HG02642 (cell line): ENCODE data around the gene CLCA4.

Experiments used
- ATAC-seq: cut with Tn5 transposase; IDR thresholded peaks from one replicate; pipeline ENCODE4 v1.9.1; 2021; ENCODE audit warnings: mild to moderate bottlenecking; ENCODE audit not compliant: unreplicated experiment, poor library complexity

The CLCA4 gene, protein sequence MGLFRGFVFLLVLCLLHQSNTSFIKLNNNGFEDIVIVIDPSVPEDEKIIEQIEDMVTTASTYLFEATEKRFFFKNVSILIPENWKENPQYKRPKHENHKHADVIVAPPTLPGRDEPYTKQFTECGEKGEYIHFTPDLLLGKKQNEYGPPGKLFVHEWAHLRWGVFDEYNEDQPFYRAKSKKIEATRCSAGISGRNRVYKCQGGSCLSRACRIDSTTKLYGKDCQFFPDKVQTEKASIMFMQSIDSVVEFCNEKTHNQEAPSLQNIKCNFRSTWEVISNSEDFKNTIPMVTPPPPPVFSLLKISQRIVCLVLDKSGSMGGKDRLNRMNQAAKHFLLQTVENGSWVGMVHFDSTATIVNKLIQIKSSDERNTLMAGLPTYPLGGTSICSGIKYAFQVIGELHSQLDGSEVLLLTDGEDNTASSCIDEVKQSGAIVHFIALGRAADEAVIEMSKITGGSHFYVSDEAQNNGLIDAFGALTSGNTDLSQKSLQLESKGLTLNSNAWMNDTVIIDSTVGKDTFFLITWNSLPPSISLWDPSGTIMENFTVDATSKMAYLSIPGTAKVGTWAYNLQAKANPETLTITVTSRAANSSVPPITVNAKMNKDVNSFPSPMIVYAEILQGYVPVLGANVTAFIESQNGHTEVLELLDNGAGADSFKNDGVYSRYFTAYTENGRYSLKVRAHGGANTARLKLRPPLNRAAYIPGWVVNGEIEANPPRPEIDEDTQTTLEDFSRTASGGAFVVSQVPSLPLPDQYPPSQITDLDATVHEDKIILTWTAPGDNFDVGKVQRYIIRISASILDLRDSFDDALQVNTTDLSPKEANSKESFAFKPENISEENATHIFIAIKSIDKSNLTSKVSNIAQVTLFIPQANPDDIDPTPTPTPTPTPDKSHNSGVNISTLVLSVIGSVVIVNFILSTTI

DNA sequence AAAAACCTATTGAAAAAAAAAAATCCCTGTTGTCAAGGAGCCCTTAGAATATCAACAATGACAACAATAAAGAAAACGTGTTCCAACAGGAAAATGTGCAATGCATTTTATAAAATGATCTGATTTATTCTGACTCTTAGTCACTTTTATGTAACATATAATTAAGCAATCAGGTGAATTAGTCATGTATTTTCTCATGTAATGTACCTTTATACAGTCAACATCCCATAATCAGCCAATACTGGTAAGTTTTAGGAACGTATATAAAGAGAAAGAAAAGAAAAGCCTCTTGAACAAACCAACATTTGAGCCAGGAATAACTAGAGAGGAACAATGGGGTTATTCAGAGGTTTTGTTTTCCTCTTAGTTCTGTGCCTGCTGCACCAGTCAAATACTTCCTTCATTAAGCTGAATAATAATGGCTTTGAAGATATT is at the start of gene CLCA4:
TSS of gene CLCA4 (plus strand) at position 292 of the 435 bp plus-strand sequence. CDS start at position 334, 42 bp downstream.
- ATAC-seq: no peak

DNA sequence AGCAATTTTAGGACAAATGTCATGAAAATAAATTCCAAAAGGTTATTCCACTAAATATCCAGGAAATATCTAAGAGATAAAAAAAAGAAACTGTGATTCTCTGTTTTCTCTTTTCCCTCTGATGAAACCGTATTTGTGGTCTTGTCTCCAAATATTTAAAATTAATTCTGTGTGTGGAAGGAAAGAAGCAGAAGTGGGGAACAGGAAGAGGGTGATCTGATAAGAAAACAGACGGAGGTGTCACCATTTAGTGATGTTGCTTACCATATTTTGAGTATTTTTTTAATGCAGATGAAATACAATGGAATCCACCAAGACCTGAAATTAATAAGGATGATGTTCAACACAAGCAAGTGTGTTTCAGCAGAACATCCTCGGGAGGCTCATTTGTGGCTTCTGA is 48.6 kb upstream of the CLCA4 start:
- no peak for ATAC-seq

DNA sequence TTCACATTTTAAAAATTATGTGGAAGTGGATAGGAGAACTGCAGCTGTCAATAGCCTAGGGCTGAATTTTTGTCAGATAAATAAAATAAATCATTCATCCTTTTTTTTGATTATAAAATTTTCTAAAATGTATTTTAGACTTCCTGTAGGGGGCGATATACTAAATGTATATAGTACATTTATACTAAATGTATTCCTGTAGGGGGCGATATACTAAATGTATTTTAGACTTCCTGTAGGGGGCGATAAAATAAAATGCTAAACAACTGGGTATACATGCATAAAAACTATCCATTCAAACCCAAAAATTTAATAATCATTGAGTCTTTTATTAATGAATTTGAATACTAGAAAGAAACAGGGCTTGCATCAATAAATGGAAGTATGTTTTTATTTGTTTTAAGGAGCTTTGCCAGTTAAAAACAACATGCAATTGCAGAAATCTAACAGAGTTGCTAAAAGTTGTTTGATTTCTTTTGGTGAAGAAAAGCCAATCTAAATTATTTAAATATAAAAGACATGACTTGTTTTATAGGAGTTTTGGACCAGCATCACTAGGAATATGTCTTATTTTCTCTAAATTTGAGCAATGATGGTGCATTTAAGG is 46.8 kb upstream of the CLCA4 start:
- ATAC-seq: peak; percentile 32

DNA sequence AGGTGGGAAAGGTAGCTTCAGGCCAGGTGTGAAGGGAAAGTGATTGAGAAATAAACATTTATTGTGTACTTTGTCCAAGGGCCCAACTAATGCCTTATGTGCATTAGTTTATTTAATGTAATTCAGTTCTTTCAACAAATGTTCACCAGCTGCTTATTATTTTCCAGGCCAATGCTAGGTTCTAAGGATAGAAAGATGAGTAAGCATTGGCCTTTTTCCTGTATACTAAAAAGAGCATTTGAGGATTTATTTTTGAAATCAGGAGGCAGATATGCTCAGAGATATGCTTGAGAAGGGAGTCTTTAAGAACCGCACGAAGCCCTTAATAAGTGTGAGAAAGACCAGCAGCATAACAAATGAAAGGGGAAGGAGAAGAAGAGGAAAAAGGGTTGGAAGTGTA is 46.2 kb upstream of the CLCA4 start:
- ATAC-seq: no peak

DNA sequence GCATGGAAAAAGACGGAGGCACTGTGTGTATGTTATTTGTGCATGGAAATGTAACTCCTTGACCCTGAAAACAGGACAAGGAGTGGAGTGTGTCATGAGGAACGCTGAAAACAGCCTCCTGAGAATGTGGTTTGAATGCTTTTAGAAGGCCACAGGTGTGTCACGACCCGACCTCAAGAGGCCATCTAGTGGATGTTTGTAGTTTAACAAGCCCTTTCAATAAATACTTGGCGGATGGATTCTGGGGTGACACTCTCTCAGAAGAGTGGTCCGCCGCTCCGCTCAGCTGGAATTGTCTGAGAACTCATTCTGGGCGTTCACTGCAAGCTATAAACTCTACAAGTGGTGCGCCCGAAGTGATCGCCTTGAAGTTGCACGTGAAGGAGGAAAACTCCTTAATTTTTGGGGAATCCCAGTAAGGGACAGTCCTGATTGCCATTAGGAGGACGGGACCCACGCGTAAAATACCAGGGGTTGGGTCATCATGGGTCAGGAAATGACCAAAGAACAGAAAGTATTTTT is 44.7 kb upstream of the CLCA4 start:
- ATAC-seq: peak; percentile 83

DNA sequence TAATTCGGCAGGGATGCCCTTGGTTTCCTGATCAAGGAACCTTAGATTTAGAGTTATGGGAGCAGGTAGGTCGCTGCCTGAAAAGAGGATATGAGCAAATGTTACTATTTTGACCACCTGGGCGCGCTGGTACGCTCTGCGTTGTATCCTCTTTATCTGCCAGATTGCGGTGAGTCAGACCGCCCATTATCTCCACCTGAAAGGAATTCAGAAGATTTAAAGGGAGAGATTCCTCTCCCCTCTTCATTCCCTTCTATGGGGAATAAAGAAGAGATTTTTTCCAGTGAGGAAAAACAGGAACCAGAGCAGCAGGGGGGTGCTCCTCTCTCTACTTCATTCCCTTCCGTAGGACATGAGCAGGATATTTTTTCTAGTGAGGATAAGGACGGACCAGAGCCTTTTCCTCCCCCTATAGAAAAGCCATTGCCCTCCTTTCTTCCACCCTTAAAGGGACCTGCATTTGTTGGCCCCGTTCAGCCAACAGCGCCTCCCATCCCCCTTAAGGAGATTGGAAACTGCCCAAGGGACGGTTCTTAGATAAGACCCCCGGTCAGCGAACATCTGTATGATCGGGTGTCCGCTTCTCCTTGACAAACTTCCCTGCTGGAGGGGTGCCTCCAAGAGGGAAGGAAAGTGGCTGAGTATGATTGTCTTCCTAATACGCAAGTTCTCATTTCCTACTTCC is 44.0 kb upstream of the CLCA4 start:
- peak; percentile 47 for ATAC-seq

DNA sequence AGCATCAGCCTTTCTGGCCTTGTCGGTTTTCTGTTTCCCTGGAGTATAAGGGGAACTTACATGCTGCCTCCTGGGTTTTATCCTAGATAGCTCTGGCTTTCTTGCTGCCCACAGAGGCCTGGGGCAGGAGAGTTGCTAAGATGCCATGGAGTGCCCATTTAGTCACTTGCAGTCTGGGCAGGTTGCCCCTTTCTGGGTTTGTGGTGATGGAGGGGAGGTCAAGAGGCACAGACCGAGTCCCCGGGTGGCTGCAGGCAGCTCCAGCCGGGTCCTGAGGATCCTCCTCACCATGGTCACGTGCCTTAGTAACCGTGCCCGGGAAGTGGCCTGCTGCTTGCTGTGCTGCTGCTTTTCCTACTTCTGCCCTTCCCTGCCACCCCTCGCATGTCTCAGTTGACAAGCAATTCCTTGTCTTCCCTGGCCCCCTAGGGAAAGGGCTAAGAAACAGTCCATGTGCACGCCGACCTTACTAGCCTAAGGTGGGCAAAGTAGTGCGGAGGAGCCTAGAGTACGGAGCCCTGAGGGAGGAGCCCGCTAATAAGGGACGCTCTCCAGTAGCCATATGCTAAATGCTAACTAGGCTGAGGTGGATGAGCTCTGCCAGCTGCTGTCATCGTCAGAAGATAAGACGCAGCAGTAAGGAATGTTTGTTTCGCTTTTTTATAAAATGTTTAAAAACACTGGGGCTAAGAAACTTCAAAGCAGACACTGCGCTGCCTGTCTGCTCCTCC is 43.3 kb upstream of the CLCA4 start:
- ATAC-seq: no peak

DNA sequence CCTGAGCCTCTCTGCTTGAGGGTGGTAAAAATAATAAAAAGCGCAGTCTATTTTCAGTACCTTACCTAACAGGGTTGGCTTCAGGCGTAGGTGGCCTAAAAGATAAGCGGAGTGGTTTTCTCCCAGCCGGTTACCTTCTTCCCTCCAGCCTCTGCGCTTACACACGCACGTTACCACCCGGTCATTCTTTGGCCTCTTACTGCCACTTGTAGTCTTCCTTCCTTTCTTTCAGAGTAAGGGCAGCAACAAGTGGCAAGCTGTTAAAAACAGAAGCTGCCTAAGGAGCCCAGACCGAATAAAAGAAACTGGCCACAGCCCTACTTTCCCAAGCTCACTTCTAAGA is 42.8 kb upstream of the CLCA4 start:
- no peak for ATAC-seq

DNA sequence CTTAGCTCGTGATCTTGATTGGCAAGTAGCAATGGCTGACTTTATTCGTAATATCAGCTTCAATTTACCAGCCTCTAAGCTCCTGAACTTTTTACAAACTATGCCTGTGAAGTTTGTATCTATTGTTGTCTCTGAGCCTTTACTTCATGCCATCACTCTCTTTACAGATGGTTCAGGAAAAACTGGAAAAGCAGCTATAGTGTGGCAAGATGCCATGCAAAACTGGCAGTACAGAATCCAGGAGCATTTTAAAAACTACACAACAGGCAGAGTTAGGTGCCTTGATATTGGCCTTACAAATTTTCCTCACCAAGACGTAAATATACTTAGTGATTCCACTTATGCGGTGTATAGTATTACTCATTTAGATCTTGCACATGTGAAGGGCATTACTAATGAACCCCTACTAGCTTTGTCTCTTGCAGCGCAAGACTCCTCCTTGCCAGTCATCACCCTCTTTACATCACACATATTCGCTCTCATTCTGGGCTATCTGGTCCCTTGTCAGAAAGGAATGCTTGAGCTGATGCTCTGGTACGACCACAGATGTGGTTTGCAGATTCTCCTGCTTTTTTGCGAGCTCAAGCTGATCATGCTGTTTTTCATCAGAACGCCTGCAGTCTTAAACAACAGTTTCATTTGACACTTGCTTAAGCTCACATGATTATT is 41.8 kb upstream of the CLCA4 start:
- no peak for ATAC-seq

DNA sequence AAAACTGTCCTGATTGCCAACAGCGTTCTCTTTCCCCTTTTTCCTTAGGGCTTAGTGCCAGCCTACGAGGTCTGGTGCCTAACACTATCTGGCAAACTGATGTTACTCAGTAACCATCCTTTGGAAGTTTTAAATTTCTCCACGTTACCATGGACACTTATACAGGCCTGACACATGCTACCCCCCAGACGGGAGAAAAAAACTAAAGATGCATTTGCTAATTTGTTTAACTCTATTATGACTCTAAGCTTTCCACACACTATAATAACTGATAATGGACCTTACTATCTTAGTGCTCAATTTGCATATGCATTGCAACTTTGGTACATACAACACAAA is 41.3 kb upstream of the CLCA4 start:
- no peak for ATAC-seq

DNA sequence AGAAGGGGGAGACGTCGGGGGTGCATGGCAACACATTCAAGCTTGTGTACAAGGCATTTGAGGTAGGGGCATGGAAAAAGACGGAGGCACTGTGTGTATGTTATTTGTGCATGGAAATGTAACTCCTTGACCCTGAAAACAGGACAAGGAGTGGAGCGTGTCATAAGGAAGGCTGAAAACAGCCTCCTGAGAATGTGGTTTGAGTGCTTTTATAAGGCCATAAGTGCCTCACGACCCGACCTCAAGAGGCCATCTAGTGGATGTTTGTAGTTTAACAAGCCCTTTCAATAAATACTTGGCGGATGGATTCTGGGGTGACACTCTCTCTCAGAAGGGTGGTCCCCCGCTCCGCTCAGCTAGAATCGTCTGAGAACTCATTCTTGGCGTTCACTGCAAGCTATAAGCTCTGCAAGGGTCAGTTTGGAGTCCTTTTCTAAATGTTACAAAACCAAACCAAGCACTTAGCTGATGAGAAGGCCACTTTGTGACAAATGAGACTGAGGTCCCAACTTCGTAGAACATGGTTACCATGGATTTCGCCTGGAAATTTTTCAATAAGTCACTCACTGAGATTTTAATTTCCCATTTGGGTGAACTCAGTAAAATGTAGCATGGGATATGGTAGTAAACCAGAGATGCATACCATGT is 38.8 kb upstream of the CLCA4 start:
- peak; percentile 62 for ATAC-seq

DNA sequence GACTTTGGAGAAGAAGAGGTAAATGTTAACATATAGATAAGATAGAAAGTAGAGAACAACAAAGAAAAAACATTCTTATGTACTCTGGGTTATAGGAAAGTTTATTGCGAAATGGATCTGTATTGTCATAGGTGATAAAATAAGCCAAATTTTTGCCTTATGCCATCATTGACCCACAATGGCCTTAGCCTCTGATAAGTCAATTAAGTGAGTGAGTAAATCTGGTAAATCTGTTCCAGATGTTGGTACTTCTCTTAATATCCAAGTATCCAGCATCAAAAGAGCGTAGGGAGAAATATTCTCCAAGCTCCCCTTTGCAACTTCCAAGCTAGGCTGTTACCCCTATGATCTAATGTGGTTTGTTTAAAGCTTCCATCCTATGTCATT is 38.3 kb upstream of the CLCA4 start:
- no peak for ATAC-seq

DNA sequence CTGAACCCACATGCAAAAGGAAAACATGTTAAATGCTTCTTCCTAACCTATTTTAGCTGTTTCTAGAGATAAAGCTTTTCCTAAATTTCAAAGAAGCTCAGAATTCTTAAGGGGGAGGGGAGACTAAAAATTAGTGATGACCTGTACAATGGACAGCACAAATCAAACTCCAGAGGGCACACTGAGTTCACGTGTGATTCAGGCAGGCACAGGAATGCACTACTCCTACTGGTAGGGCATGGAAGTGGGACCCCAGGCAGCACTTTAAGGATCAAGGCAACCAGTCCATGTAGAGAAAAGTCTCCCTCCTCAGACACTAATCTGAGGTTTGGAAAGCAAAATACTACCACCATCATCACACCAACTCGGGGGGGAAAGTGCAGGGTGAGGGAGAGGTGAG is 31.3 kb upstream of the CLCA4 start:
- ATAC-seq: no peak

DNA sequence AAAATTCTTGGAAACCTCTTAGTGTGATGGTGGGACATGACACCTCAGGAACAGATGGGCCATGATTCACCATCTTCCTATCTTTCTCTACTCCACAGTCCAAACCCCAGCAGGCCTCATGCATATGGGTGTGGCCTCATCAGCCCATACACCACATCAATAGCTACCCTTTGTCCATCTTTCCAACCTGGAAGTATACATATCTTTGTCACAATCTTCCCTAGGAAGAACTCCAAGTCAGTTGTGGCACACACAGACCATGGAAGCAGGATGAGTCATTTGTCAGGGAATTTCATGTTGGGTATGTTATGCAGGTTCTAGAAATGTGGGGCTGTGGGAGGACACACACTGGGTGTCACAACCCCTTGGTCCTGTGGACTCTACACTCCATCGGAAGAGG is 30.5 kb upstream of the CLCA4 start:
- ATAC-seq: no peak

DNA sequence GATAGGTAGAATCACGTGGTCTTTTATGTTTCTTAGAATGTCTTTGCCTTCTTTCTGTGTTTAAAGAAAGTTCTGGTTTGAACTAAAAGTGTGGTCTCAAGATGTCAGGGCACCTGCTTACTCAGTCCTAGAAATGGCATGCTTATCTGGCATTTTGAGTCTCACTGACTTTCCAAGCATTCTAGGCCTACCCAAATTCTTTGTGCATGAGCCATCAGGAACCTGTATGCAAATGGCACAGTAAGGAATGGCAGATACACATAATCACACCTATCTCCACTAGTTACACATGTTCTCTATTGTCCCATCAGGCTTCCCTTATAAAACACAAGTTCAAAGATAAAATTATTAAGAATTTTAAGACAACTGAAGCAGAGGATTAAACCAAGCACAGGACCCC is 29.5 kb upstream of the CLCA4 start:
- ATAC-seq: no peak

DNA sequence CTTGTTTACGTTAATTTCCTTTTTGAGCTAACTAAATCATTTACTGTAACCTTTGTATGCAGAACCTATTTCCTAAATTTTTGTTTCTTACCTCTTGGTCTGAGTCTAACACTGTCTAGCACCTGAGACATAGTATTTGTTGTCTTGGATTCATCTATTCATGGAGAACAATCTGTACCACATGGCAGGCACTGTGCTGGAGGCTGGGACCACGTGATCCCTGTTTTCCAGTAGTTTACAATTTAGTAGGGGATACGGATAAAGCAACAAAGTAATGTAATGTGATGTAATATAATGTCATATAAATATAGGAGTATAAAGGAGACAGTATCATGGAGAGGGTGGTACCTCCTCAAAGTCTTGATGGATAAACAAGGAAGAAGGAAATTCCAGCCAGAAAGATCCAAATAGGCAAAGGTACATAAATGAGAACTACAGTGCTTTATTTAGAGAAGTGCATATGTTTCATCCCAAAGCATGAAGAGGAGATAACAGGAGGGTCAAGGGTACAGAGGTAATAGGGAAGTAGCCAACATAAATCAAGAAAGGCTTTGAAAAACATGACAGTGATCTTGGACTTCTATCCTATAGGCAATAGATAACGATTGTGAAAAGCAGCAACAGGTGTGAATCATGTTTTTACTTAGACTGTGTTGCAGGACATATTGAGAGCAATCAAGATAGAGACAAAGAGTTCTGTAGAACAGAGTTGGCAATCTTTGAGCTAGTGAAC is 25.9 kb upstream of the CLCA4 start:
- no peak for ATAC-seq

DNA sequence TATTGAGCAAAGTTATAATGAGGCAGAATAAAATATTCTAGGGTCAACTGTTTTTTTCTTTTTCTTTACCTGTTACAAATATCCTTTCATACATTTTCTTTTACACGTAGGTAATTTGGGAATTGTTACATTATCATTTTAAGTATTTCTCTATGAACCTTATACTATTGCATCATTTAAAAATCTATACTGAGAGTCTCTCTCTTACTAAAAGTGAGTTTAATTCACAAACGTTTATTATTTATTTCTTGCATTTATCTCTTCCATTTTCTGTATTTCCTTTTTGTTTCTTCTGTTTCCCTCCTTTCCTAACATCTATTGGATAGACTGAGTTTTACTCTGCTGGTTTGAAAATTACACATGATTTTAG is 25.4 kb upstream of the CLCA4 start:
- no peak for ATAC-seq

DNA sequence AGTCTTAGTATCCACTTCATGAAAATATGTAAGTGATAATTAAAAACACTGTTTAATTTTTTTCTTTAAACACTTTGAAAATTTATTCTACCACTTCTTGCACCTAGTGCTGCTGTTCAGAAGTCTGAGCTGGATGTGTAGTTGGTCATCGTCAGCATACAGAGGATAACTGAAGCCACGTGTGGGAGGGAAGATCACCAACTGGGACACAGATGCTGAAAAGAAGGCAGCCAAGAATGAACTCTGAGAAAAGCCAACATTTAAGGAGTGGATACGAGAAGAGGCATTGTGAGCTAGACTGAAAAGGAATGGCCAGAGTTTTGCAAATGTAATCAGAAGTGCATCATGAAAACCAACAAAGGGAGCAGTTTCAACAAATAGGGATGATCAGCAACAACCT is 24.6 kb upstream of the CLCA4 start:
- no peak for ATAC-seq
